Measurements from ENCODE around the gene RSPO3.
"Not testable (repeated sequence)": the region's sequence is repeated elsewhere in the genome, so short reads cannot be mapped to it uniquely, and the experiment has no call there.

The RSPO3 gene

DNA sequence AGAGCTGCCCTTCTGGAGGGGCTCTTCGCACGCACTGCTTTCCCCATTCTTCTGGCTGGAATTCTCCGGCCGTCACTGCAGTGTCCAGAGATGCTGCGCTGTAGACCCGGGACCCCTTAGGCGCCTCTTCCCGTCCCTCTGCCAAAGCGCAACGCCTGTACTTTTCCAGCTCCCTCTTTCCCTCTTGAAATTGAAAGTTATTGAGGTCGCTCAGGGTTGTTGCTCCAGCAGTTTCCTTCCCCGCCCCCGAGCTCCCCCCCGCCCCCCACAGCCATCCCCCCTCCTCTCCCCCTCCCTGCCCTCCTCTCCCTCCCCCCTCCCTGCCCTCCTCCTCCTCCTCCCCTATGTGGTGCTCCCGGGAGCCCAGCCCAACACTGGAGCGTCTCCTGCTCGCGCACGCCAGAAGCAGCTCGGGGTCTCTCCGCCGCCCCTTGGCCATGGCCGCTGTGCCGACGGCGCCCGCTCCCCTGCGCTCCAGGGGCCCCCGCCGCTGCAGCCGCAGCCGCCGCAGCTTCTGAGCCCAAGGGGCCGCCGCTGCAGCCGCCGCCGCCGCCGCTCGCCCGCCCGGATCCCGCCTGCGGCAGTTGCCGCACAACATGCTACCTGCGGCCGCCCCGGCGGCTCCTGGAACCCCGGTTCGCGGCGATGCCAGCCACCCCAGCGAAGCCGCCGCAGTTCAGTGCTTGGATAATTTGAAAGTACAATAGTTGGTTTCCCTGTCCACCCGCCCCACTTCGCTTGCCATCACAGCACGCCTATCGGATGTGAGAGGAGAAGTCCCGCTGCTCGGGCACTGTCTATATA lies at the start of gene RSPO3:
TSS of gene RSPO3 (plus strand) at position 374 of the 804 bp plus-strand sequence. CDS start 522 bp downstream, outside the sequence.
- peak in 2 of 58 donors; percentile 21 for DNase-seq

- no peak for DNase-seq
Observed at GRCh38 chr6:127069659-127070279, 48.7 kb upstream of the RSPO3 start.

GRCh38 chr6:127073222-127073621 lies 45.2 kb upstream of the RSPO3 start:
- DNase-seq: no peak

DNA sequence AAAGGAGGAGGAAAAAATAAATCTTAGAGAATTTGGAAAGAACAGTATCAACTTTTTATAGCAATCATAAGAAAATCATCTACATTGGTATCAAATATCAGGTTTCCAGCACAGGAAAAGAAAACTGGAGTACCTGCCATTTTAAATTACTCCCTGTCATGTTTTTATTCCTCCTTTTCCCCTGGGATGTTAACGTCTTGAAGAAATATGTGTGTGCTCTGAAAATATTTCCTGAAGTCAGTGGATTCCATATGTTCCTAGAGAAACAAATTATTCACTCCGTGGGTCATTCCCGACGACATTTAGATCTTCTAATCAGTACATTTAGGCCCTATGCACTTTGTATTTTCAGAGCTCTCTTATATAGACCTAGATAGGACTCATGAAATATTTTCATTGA lies 42.0 kb upstream of the RSPO3 start:
- no peak for DNase-seq

GRCh38 chr6:127077886-127078285 lies 40.6 kb upstream of the RSPO3 start:
- no peak for DNase-seq

DNA sequence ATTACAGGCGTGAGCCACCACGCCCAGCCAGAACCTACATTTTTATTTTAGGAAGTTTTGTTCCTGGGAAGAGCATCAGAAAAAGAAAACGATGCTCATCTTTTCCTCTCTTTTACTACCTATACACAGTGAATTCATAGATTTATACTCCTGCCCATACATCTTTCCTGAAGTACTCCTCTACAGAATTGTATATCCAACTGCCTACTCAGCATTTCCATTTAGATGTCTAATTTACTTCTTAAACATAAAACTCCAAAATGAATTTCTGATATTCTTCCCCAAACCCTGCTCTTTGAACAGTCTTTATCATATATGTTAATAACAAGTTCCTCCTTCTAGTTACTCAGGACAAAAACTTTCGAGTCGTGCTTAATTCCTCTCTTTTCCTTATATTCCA lies 39.8 kb upstream of the RSPO3 start:
- DNase-seq: no peak

GRCh38 chr6:127079681-127080080 lies 38.8 kb upstream of the RSPO3 start:
- DNase-seq: no peak

DNA sequence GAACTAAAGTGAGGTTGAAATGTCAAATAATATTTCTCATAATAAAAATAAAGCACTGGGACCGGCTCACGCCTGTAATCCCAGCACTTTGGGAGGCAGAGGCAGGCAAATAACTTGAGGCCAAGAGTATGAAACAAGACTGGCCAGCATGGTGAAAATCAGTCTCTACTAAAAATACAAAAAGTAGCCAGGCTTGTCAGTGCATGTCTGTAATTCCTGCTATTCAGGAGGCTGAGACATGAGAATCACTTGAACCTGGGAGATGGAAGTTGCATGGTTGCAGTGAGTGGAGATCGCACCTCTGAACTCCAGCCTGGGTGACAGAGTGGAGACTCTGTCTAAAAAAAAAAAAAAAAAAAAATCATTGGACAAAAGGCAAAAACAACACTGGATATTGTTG lies 38.4 kb upstream of the RSPO3 start:
- DNase-seq: no peak

GRCh38 chr6:127083231-127083962 lies 35.1 kb upstream of the RSPO3 start:
- no peak for DNase-seq

GRCh38 chr6:127083963-127084310 lies 34.5 kb upstream of the RSPO3 start:
- DNase-seq: no peak

- no peak for DNase-seq
Observed at GRCh38 chr6:127085181-127085580, 33.3 kb upstream of the RSPO3 start.

DNA sequence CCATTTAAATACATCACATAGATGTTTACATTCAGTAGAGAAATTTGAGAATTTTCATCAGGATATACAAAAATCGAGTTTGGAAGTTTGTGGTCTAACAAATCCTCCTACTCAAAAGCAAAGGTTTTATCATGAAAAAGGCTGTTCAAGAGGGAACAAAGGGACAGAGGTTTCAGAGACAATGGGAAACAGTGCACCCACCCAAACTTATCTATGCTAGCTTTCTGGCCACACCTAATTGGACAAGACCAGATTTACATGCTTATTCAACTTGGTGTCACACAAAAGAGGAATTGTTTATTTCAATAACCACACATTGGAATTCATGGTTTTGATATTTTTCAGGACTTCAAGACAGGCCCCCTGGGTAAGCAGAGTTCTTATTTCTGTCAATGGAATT lies 28.4 kb upstream of the RSPO3 start:
- DNase-seq: no peak

DNA sequence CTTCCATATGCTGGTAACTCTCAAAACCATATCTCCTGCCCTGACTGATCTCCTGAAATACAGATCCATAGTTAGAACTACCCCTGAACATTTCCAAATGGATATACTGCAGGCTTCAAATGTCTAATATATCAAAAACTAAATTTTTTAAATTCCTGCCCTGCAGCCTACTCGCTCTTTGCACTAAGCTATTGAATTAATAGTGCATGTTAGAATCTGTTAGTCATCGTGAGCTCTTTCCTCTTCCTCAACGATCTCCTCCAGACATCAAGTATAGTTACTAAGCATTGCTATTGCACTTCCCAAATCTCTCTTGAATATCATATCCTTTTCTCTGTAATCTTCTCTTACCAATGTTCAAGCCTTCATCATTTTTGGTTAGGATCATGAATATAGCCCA lies 26.0 kb upstream of the RSPO3 start:
- no peak for DNase-seq

- no peak for DNase-seq
Observed at GRCh38 chr6:127094791-127095190, 23.7 kb upstream of the RSPO3 start.

DNA sequence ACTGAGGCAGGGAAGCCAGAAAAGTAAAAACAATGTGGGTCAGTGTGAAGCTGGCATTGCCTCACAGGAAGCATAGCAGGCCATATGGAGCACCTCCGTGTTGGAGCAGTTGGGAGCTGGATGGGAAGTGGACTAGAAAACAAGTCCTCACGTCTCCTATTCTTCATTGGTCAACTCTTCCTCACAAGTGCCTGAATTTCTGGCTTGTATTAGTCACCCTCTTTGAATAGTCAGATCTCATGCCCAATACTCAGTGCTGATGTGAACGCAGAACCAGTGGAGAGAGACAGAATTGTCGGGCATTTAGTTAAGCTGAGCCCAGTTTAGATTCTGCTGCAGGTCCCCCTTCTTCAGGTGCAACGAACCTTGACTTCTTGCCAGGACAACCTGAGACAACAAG lies 22.3 kb upstream of the RSPO3 start:
- DNase-seq: no peak

GRCh38 chr6:127097442-127097841 lies 21.0 kb upstream of the RSPO3 start:
- DNase-seq: not testable (repeated sequence)

- DNase-seq: peak in 1 of 58 donors; percentile 1
Observed at GRCh38 chr6:127100510-127101140, 17.8 kb upstream of the RSPO3 start.

- DNase-seq: no peak
Observed at GRCh38 chr6:127102299-127102698, 16.2 kb upstream of the RSPO3 start.

DNA sequence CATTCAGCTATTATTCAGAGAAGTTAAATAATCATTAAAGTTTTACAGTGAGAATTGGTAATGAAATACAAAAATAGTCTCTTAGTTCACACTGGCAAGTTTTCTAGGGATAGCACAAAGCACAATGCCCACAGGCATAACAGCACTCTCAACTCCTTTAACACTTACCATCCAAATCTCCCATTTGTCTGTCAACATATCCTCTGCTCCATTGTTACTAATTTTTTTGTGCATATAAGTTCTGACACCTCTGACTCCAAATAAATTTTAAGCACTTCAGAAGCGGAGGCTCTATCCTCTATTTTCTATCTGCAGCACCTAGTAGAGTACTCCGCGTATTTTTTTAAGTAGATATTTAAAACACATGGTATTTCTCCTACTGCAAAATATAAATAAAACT lies 15.6 kb upstream of the RSPO3 start:
- DNase-seq: no peak

- DNase-seq: no peak
Observed at GRCh38 chr6:127103482-127103881, 15.0 kb upstream of the RSPO3 start.

- DNase-seq: no peak
Observed at GRCh38 chr6:127107916-127108315, 10.6 kb upstream of the RSPO3 start.

DNA sequence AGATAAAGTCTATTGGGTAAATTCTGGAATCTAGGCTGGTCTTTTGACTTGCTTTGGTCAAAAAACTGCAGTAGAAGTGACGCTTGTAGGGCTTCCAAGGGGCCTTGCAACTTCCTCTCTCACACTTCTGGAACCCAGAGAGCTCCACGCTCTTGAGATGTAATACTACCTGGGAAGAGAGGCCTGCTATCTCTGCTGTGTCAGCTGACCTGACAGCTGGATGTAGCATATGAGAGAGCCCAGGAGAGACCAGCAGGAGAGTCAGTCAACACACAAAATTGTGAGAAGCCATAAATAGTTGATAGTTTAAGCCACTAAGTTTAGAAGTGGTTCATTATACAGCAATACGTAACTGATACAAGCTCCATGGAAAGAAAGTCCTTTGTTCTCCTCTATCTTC lies 7.8 kb upstream of the RSPO3 start:
- no peak for DNase-seq
